ENCODE measurements around the gene GFPT1. TPM values are rescaled to one million over a fixed set of nuclear protein-coding genes. Genes with fewer than 3 reads are reported as not detected.
A peak's percentile ranks its signal among the peaks of the same experiment; 100 is the strongest.

Gene GFPT1
- total and polyA plus RNA-seq, 2 experiments from 2014 or later, result 58.2 to 80.0 TPM

DNA sequence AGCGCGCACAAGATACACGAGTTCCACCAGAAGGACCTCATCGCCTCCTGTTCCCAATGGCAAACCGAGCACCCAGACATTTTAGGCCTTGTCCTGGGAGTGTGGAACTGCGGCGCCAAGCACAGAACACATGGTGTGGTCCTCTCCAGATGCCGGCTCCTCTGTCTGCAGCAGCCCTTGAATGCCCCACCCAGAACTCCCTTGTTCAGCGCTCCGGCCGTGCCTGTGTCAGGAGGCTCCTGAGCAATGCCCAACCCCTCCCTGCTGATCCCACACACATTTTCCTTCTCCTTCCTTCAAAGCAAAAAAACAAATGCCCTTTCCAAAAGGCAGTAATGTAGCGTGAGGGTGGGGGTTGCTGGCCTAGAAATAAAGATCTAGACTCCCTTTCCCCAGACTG is 89.8 kb downstream of the GFPT1 start:
- no peaks in the 10 kb centered on the region for H4K20me1 ChIP-seq (ENCODE audit: insufficient read depth, poor library complexity, severe bottlenecking)
- no peaks in the 10 kb centered on the region for H3K36me3 ChIP-seq (replicated peaks; ENCODE audit: insufficient read depth, low read depth)
- no peaks in the 10 kb centered on the region for H3K27me3 ChIP-seq
- TF ChIP-seq EZH2 (IDR thresholded peaks at IDR 0.05; ENCODE audit: borderline replicate concordance) (no peak), EZH2phosphoT487 (IDR thresholded peaks at IDR 0.05; ENCODE audit: low read depth, severe bottlenecking, unreplicated experiment) (no peak)
- TF ChIP-seq, protein P1, sequence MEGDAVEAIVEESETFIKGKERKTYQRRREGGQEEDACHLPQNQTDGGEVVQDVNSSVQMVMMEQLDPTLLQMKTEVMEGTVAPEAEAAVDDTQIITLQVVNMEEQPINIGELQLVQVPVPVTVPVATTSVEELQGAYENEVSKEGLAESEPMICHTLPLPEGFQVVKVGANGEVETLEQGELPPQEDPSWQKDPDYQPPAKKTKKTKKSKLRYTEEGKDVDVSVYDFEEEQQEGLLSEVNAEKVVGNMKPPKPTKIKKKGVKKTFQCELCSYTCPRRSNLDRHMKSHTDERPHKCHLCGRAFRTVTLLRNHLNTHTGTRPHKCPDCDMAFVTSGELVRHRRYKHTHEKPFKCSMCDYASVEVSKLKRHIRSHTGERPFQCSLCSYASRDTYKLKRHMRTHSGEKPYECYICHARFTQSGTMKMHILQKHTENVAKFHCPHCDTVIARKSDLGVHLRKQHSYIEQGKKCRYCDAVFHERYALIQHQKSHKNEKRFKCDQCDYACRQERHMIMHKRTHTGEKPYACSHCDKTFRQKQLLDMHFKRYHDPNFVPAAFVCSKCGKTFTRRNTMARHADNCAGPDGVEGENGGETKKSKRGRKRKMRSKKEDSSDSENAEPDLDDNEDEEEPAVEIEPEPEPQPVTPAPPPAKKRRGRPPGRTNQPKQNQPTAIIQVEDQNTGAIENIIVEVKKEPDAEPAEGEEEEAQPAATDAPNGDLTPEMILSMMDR (IDR thresholded peaks at IDR 0.05; ENCODE audit: poor library complexity), result no peak
- peaks cover 11% of the 10 kb centered on the region for H3K4me1 ChIP-seq (ENCODE audit: insufficient read depth)
- H3K79me2 ChIP-seq, result no peaks in the 10 kb centered on the region
- H3K27ac ChIP-seq, result no peak overlapping the region
- 91% methylated on average over 12 of the region's 12 CpGs for whole genome bisulfite sequencing (ENCODE audit: low lambda C conversion rate, missing lambda C conversion rate)
- H3K4me2 ChIP-seq, result no peak overlapping the region
- DNase-seq (ENCODE audit: low spot score), result no peak
- H2AFZ ChIP-seq, result no peak overlapping the region
- no peak overlapping the region for H3K4me3 ChIP-seq
- no peaks in the 10 kb centered on the region for H3K9me2 ChIP-seq (replicated peaks; ENCODE audit: insufficient read depth)
- no peaks in the 10 kb centered on the region for H3K9me3 ChIP-seq (ENCODE audit: low read depth)

DNA sequence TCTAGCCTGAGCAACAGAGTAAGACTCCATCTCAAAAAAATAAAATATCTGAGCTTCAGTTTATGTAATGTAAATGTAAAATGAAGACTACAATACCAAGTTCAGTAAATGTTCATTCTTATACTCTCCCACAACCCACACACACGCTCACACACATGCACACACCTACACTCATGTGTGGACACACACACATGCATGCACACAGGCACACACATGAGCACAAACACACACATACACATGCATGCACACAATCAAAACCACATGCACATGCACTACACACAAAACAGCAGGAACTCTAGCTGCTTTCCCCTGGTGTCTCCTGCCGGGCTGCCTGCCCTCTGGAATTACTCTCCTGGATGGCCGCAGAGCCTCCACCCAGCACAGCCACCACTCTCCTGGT is 90.6 kb downstream of the GFPT1 start:
- Histone ChIP-seq H4K20me1 (ENCODE audit: insufficient read depth, poor library complexity, severe bottlenecking) (no peaks in the 10 kb centered on the region), H3K79me2 (no peaks in the 10 kb centered on the region), H3K4me1 (ENCODE audit: insufficient read depth) (peaks cover 14% of the 10 kb centered on the region), H3K27me3 (no peaks in the 10 kb centered on the region), H3K36me3 (replicated peaks; ENCODE audit: insufficient read depth, low read depth) (no peaks in the 10 kb centered on the region), H3K9me3 (ENCODE audit: low read depth) (no peaks in the 10 kb centered on the region), H3K27ac (no peak overlapping the region), H2AFZ (no peak overlapping the region), H3K4me2 (no peak overlapping the region), H3K9me2 (replicated peaks; ENCODE audit: insufficient read depth) (no peaks in the 10 kb centered on the region), H3K4me3 (no peak overlapping the region)
- TF ChIP-seq, protein P1 (IDR thresholded peaks at IDR 0.05; ENCODE audit: poor library complexity), result no peak
- TF ChIP-seq EZH2 (IDR thresholded peaks at IDR 0.05; ENCODE audit: borderline replicate concordance) (no peak), EZH2phosphoT487 (IDR thresholded peaks at IDR 0.05; ENCODE audit: low read depth, severe bottlenecking, unreplicated experiment) (no peak)
- no peak for DNase-seq (ENCODE audit: low spot score)
- WGBS (ENCODE audit: low lambda C conversion rate, missing lambda C conversion rate), result 93% methylated on average over 3 of the region's 3 CpGs

DNA sequence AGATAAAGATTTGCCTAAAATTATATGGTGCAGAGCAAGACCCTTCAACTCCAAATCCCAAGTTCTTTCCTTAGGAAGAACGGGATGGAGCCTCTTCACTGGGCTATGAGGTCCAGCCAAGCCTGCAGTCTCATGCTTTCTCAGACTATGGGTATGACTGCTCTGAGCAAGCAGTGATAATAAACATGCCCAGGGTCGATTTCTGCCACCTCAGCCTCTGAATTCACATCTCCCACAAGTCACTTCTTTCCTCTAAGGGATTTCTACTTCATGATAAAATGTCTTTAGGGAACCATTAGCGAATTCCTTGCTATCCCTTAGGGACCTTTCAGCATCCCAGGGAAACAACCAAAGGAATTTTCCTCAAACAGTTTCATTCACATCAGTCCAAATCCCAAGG is 94.8 kb downstream of the GFPT1 start:
- no peak for DNase-seq (ENCODE audit: low spot score)
- Histone ChIP-seq H2AFZ (no peak overlapping the region), H4K20me1 (ENCODE audit: insufficient read depth, poor library complexity, severe bottlenecking) (no peaks in the 10 kb centered on the region), H3K27me3 (no peaks in the 10 kb centered on the region), H3K27ac (no peak overlapping the region), H3K36me3 (replicated peaks; ENCODE audit: insufficient read depth, low read depth) (no peaks in the 10 kb centered on the region), H3K4me3 (no peak overlapping the region), H3K79me2 (no peaks in the 10 kb centered on the region), H3K9me3 (ENCODE audit: low read depth) (no peaks in the 10 kb centered on the region), H3K4me1 (ENCODE audit: insufficient read depth) (peaks cover 10% of the 10 kb centered on the region), H3K9me2 (replicated peaks; ENCODE audit: insufficient read depth) (no peaks in the 10 kb centered on the region), H3K4me2 (no peak overlapping the region)
- TF ChIP-seq EZH2 (IDR thresholded peaks at IDR 0.05; ENCODE audit: borderline replicate concordance) (no peak), EZH2phosphoT487 (IDR thresholded peaks at IDR 0.05; ENCODE audit: low read depth, severe bottlenecking, unreplicated experiment) (no peak)
- TF ChIP-seq, protein P1 (IDR thresholded peaks at IDR 0.05; ENCODE audit: poor library complexity), result no peak
- 75% methylated on average over 3 of the region's 3 CpGs for WGBS (ENCODE audit: low lambda C conversion rate, missing lambda C conversion rate)

DNA sequence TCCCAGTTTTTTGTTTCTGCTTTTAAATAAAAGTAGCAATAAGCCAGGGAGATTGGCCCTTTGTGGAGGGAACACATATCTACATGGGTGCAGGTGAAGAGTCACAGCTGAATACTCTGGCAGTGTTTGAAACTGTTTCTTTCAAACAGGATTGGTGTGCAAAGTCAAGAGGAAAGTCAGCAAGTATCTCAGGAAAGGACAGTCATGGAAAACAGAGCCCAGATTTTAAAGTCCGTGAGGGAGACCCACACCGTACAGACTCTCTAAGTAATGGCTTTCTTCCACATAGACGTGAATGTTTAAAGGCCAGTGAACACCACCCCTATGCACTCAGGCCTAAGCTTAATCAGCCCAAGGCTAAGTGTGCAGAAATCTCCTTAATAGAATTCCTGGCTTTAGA is 95.3 kb downstream of the GFPT1 start:
- Histone ChIP-seq H3K4me1 (ENCODE audit: insufficient read depth) (peaks cover 10% of the 10 kb centered on the region), H3K27ac (peak overlapping the region; percentile 76), H3K4me3 (no peak overlapping the region), H3K9me3 (ENCODE audit: low read depth) (no peaks in the 10 kb centered on the region), H4K20me1 (ENCODE audit: insufficient read depth, poor library complexity, severe bottlenecking) (no peaks in the 10 kb centered on the region), H3K4me2 (no peak overlapping the region), H3K79me2 (no peaks in the 10 kb centered on the region), H2AFZ (no peak overlapping the region), H3K9me2 (replicated peaks; ENCODE audit: insufficient read depth) (no peaks in the 10 kb centered on the region), H3K36me3 (replicated peaks; ENCODE audit: insufficient read depth, low read depth) (no peaks in the 10 kb centered on the region), H3K27me3 (no peaks in the 10 kb centered on the region)
- DNase-seq (ENCODE audit: low spot score), result no peak
- WGBS (ENCODE audit: low lambda C conversion rate, missing lambda C conversion rate), result 94% methylated on average over 3 of the region's 3 CpGs
- no peak for TF ChIP-seq EZH2 (IDR thresholded peaks at IDR 0.05; ENCODE audit: borderline replicate concordance)
- TF ChIP-seq, protein P1 (IDR thresholded peaks at IDR 0.05; ENCODE audit: poor library complexity), result no peak
- no peak for TF ChIP-seq EZH2phosphoT487 (IDR thresholded peaks at IDR 0.05; ENCODE audit: low read depth, severe bottlenecking, unreplicated experiment)

All from hepatocyte (in vitro differentiated cells).